Pancreas (tissue), 10 donors: Measurements from ENCODE around the gene FOXF1. TPM values are rescaled to one million over a fixed set of nuclear protein-coding genes. Genes with fewer than 3 reads are reported as not detected.

Source experiments
- ATAC-seq, 4 donors: fragments of 200-7000 bp; cut with Tn5 transposase; one replicate each; pipeline versions ENCODE4 v1.8.0 to v1.9.1; 2020; ENCODE audit warnings: mild to moderate bottlenecking in 4 of 4, moderate library complexity in 4 of 4
- DNase-seq, 6 donors: peaks; one replicate each; pipeline ENCODE4 v3.0.0-alpha.2; 2020
- FAIRE-seq: peaks from 2 replicates; lab custom pipeline; 2012; peaks lifted over from hg19 to GRCh38; lab: Jason Lieb, UNC
- H3K27ac ChIP-seq, 4 donors: fragments of 200-600 bp; sonication (generic); 1 replicate in 3 of 4; 2 replicates in 1 of 4; pipeline versions ENCODE4 v1.5.0 to v1.8.0; 2020
- H3K27me3 ChIP-seq, 4 donors: fragments of 200-600 bp; one replicate each; pipeline ENCODE4 v1.8.0; 2021
- H3K36me3 ChIP-seq, 3 donors: fragments of 200-600 bp; sonication (generic) in 1 of 3; one replicate each; pipeline versions ENCODE4 v1.5.0 to v1.8.0; 2020 to 2021
- H3K4me1 ChIP-seq, 3 donors: fragments of 200-600 bp; one replicate each; pipeline ENCODE4 v1.8.0; 2021
- H3K4me3 ChIP-seq, 4 donors: fragments of 200-600 bp; sonication (generic) in 2 of 4; one replicate each; pipeline versions ENCODE4 v1.5.0 to v1.8.0; 2020 to 2021
- H3K9me3 ChIP-seq, 4 donors: fragments of 200-600 bp; one replicate each; pipeline ENCODE4 v1.8.0; 2021
- CTCF ChIP-seq, 4 donors: fragments of 200-600 bp; sonication (generic) in 3 of 4; IDR thresholded peaks; one replicate each; pipeline versions ENCODE4 v1.5.0 to v1.8.0; 2021; ENCODE audit warnings: antibody characterized with exemption in 4 of 4
- WGBS, 2 donors: extraction: QIAGEN DNeasy Blood & Tissue Kit; methylation state at CpG; one replicate each; pipeline ENCODE4 v1.1.7; 2013; 5-methylcytosine and 5-hydroxymethylcytosine counted together
- intact Hi-C, 3 donors: fragments of 100-400 bp; cut with DNase I; formaldehyde crosslinking; loops; one replicate each; pipeline versions ENCODE4 v1.11.1 to v1.14.2; 2022
- polyA plus RNA-seq, 2 donors: library from polyadenylated mRNA; stranded (reverse); fragments of 200-250 nt; gene quantifications; one replicate each; pipeline ENCODE4 v1.2.3, GENCODE V29; 2013
- total RNA-seq, 6 donors: library from RNA; stranded (reverse); fragmentation: NEBNext Ultra II Directional in 4 of 6; extraction: Animal tissue kit (Norgen Biotek cat#: 25700) in 4 of 6; gene quantifications; one replicate each; pipeline versions ENCODE4 v1.2.1 to v1.2.4, GENCODE V29; 2021 to 2023
- donor health status: healthy with polysubstance abuse.
- donor health status: DM: no; HTN: no; CAD: no; lungs with moderate emphysema.
- donor health status: DM: no; HTN: no; CAD: no.
- donor health status: control.
- donor health status: control.
- donor health status: Bipolar disorder and iron deficiency.
- donor health status: DM: yes; HTN: yes; CAD: no.
- donor health status: DM: no; HTN: no; CAD: no.
- donor health status: DM: no; HTN: no; CAD: no.
- donor health status: DM: yes; HTN: yes; CAD: no.

Gene FOXF1
- total and polyA plus RNA-seq, 8 donors, result 0.16 to 1.2 (median 0.52) TPM

GRCh38 chr16:86517033-86517432, 6.7 kb downstream of the FOXF1 start:
- H3K36me3 ChIP-seq, result no peaks in the 10 kb centered on the region
- TF ChIP-seq CTCF (IDR thresholded peaks at IDR 0.05), result no peak
- intact Hi-C loops, result loop anchor here (5.0 to 10.0 kb wide), 4 partner anchors 175 to 695 kb away; no protein-coding TSS in a partner anchor
- H3K4me3 ChIP-seq, result no peak overlapping the region
- no peak overlapping the region for H3K27ac ChIP-seq
- WGBS, 2 donors, result 43 to 53% methylated on average over 9 of the region's 9 CpGs
- peak in 1 of 6 donors; percentile 18 for DNase-seq
- no peak for FAIRE-seq
- peaks cover 0 to 58% (median 1%) of the 10 kb centered on the region in 4 donors for H3K27me3 ChIP-seq
- H3K4me1 ChIP-seq, result no peaks in the 10 kb centered on the region
- ATAC-seq, result no peak
- H3K9me3 ChIP-seq, result no peaks in the 10 kb centered on the region

GRCh38 chr16:86517652-86518258, 7.4 kb downstream of the FOXF1 start:
- WGBS, 2 donors, result 19 to 21% methylated on average over 17 of the region's 17 CpGs
- DNase-seq (peak in 3 of 6 donors; percentile 33 to 75 (median 37)), FAIRE-seq (no peak), ATAC-seq (peak in 3 of 4 donors; percentile 77 to 85 (median 77))
- Histone ChIP-seq H3K36me3 (no peaks in the 10 kb centered on the region), H3K27ac (no peak overlapping the region), H3K4me1 (no peaks in the 10 kb centered on the region), H3K9me3 (no peaks in the 10 kb centered on the region), H3K4me3 (no peak overlapping the region), H3K27me3 (peaks cover 0 to 51% (median 1%) of the 10 kb centered on the region in 4 donors)
- intact Hi-C loops, result loop anchor here (5.0 to 10.0 kb wide), 4 partner anchors 175 to 695 kb away; no protein-coding TSS in a partner anchor
- TF ChIP-seq CTCF (IDR thresholded peaks at IDR 0.05), result peak in 3 of 4 donors; percentile 22 to 41 (median 30)

- Histone ChIP-seq H3K36me3 (no peaks in the 10 kb centered on the region), H3K4me3 (no peak overlapping the region), H3K27ac (no peak overlapping the region), H3K27me3 (peaks cover 0 to 40% (median 1%) of the 10 kb centered on the region in 4 donors), H3K9me3 (no peaks in the 10 kb centered on the region), H3K4me1 (no peaks in the 10 kb centered on the region)
- ATAC-seq (no peak), DNase-seq (no peak), FAIRE-seq (no peak)
- TF ChIP-seq CTCF (IDR thresholded peaks at IDR 0.05), result no peak
- WGBS, 2 donors, result 72 to 84% methylated on average over 16 of the region's 16 CpGs
- intact Hi-C loops, result loop anchor here (5.0 to 10.0 kb wide), 4 partner anchors 177 to 697 kb away; no protein-coding TSS in a partner anchor
Observed at GRCh38 chr16:86519007-86519648, 8.8 kb downstream of the FOXF1 start.

DNA sequence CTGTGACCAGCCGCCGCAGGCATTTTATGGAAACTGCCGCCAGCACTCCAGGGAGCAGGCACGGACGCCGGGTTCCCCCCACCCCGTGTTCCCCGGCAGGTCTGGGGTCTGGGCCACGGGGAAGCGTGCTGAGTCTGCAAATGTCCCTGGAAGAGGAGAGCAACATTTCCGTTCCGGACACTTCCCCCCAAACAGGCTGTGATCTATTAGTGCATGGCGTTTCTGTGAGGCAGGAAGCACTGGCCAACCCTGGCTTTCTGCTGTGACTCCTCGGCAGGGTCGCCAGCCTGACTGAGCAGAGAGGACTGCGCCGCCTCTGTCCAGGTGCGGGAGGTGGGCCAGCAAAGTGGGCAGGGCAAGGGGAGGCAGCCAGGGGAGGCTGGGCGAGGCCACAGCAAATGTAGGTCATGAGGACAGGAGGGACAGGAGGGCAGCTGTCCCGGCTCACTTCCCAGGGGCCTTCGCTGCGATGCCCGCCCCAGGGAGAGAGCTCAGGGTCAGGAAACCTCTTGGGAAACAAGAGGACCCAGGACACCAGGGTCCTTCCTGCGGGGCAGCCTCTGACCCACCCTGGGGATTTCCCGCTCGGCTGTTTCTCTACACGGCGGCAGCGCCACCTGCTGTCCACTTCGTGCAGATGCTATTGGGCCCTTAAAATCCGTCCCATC, 9.5 kb downstream of the FOXF1 start:
- peak; percentile 73 to 88 (median 82) for TF ChIP-seq CTCF (IDR thresholded peaks at IDR 0.05)
- DNase-seq (peak in 4 of 6 donors; percentile 15 to 84 (median 41)), FAIRE-seq (no peak), ATAC-seq (peak; percentile 47 to 75 (median 68))
- no peaks in the 10 kb centered on the region for H3K36me3 ChIP-seq
- H3K9me3 ChIP-seq, result no peaks in the 10 kb centered on the region
- no peak overlapping the region for H3K27ac ChIP-seq
- intact Hi-C loops, result loop anchor here (5.0 to 10.0 kb wide), 5 partner anchors 55 to 697 kb away; no protein-coding TSS in a partner anchor
- 22% methylated on average over 31 of the region's 31 CpGs for WGBS, 2 donors
- H3K4me1 ChIP-seq, result no peaks in the 10 kb centered on the region
- H3K4me3 ChIP-seq, result no peak overlapping the region
- peaks cover 0 to 35% (median under 1%) of the 10 kb centered on the region in 4 donors for H3K27me3 ChIP-seq
